ENCODE measurements around the gene HCK. TPM values are rescaled to one million over a fixed set of nuclear protein-coding genes. Genes with fewer than 3 reads are reported as not detected.

HCK gene
- total and polyA plus RNA-seq, 9 of the 15 experiments (the other 6 are each of a cell fraction or from before 2014, with no cell fraction given) = 0.09 to 0.51 (median 0.27) TPM; not detected in 6

DNA sequence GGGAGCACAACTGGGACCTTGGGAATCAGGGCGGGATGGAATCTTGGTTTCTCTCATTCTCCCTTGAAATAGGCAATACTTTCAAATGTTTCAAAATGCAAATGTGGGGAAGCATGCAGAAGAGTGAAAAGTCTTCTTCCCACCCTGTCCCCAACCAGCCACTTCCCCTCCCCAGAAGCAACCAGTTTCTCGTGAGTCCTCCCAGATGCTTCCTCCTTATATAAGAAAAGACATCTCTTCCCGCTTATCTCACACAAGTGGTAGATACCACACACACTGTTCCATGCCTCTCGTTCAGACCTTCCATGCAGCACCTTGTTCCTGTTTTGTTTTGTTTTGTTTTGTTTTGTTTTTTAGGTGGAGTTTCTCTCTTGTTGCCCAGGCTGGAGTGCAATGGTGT, 25.1 kb downstream of the HCK start (continued):
- TF ChIP-seq RBM22 (IDR thresholded peaks at IDR 0.05; ENCODE audit: low read depth, low read length, poor library complexity, severe bottlenecking) = no peak
- TF ChIP-seq ATF1 (CRISPR knock-in tag; IDR thresholded peaks at IDR 0.05) = no peak
- TF ChIP-seq ATF1 (tag; IDR thresholded peaks at IDR 0.05) = no peak
- TF ChIP-seq BHLHE40 (IDR thresholded peaks at IDR 0.05; ENCODE audit: low read length) = no peak
- TF ChIP-seq ILF3 (IDR thresholded peaks at IDR 0.05; ENCODE audit: borderline replicate concordance) = no peak
- no peak for TF ChIP-seq EZH2 (IDR thresholded peaks at IDR 0.05; ENCODE audit: borderline replicate concordance, low read depth, low read length)
- no peak for TF ChIP-seq MCM3 (IDR thresholded peaks at IDR 0.05)
- TF ChIP-seq ZNF76 (CRISPR knock-in tag; IDR thresholded peaks at IDR 0.05; ENCODE audit: borderline replicate concordance) = no peak
- TF ChIP-seq, protein P1, sequence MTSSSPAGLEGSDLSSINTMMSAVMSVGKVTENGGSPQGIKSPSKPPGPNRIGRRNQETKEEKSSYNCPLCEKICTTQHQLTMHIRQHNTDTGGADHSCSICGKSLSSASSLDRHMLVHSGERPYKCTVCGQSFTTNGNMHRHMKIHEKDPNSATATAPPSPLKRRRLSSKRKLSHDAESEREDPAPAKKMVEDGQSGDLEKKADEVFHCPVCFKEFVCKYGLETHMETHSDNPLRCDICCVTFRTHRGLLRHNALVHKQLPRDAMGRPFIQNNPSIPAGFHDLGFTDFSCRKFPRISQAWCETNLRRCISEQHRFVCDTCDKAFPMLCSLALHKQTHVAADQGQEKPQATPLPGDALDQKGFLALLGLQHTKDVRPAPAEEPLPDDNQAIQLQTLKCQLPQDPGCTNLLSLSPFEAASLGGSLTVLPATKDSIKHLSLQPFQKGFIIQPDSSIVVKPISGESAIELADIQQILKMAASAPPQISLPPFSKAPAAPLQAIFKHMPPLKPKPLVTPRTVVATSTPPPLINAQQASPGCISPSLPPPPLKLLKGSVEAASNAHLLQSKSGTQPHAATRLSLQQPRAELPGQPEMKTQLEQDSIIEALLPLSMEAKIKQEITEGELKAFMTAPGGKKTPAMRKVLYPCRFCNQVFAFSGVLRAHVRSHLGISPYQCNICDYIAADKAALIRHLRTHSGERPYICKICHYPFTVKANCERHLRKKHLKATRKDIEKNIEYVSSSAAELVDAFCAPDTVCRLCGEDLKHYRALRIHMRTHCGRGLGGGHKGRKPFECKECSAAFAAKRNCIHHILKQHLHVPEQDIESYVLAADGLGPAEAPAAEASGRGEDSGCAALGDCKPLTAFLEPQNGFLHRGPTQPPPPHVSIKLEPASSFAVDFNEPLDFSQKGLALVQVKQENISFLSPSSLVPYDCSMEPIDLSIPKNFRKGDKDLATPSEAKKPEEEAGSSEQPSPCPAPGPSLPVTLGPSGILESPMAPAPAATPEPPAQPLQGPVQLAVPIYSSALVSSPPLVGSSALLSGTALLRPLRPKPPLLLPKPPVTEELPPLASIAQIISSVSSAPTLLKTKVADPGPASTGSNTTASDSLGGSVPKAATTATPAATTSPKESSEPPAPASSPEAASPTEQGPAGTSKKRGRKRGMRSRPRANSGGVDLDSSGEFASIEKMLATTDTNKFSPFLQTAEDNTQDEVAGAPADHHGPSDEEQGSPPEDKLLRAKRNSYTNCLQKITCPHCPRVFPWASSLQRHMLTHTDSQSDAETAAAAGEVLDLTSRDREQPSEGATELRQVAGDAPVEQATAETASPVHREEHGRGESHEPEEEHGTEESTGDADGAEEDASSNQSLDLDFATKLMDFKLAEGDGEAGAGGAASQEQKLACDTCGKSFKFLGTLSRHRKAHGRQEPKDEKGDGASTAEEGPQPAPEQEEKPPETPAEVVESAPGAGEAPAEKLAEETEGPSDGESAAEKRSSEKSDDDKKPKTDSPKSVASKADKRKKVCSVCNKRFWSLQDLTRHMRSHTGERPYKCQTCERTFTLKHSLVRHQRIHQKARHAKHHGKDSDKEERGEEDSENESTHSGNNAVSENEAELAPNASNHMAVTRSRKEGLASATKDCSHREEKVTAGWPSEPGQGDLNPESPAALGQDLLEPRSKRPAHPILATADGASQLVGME (CRISPR knock-in tag; IDR thresholded peaks at IDR 0.05) = no peak

Measured in K562 (cell line).